ENCODE results near the gene PSMB3.

Gene PSMB3

GRCh38 chr17:38747463-38748148 is 4.9 kb upstream of the PSMB3 start:
- TF ChIP-seq ZBTB7A (IDR thresholded peaks at IDR 0.05; ENCODE audit: low read depth), result peak; percentile 96
- TF ChIP-seq YY1 (IDR thresholded peaks at IDR 0.05; ENCODE audit: low read depth), result peak; percentile 74
- TF ChIP-seq, protein P1, sequence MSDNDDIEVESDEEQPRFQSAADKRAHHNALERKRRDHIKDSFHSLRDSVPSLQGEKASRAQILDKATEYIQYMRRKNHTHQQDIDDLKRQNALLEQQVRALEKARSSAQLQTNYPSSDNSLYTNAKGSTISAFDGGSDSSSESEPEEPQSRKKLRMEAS (IDR thresholded peaks at IDR 0.05), result no peak

GRCh38 chr17:38748149-38748891 is 4.2 kb upstream of the PSMB3 start, which contains the start of gene PCGF2:
PCGF2 (minus strand) TSS chr17:38748336; CDS start chr17:38740402, 7,934 bp downstream.
- TF ChIP-seq, protein P1 (IDR thresholded peaks at IDR 0.05), result no peak
- no peak for TF ChIP-seq NFIC (IDR thresholded peaks at IDR 0.05)
- TF ChIP-seq, protein P2, sequence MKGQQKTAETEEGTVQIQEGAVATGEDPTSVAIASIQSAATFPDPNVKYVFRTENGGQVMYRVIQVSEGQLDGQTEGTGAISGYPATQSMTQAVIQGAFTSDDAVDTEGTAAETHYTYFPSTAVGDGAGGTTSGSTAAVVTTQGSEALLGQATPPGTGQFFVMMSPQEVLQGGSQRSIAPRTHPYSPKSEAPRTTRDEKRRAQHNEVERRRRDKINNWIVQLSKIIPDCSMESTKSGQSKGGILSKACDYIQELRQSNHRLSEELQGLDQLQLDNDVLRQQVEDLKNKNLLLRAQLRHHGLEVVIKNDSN (IDR thresholded peaks at IDR 0.05), result peak; percentile 94
- TF ChIP-seq ZBTB7A (IDR thresholded peaks at IDR 0.05; ENCODE audit: low read depth), result peak; percentile 55; the same call in 1 of the 2 replicates
- TF ChIP-seq YY1 (IDR thresholded peaks at IDR 0.05; ENCODE audit: low read depth), result 0 out of 2 replicates have a peak, but pooled peaks have one; percentile 5
- TF ChIP-seq TAF1 (IDR thresholded peaks at IDR 0.05; ENCODE audit: low read depth), result no peak; the same call in none of the 2 replicates
- TF ChIP-seq REST (IDR thresholded peaks at IDR 0.05; ENCODE audit: low read depth), result no peak

DNA sequence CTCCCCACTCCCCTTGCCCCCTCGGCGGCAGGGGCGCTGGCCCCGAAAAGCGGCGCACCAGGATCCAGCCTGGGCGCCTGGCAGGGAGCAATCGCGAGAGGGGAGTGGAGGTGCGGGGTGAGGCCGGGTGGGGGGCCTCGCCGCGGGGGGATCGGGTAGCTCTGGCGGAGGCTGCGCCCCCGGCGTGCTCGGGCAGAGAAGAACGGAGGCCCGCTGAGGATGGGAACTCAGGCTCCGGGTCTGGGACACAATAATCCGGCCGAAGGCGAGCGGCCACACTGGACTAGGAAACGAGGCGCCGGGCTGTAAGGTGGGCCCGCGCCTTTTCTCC is 3.7 kb upstream of the PSMB3 start:
- TF ChIP-seq EP300 (IDR thresholded peaks at IDR 0.05; ENCODE audit: borderline replicate concordance) (no peak), FOXM1 (IDR thresholded peaks at IDR 0.05; ENCODE audit: borderline replicate concordance, low read depth) (no peak), ZBTB7A (IDR thresholded peaks at IDR 0.05; ENCODE audit: low read depth) (peak; percentile 75), NFIC (IDR thresholded peaks at IDR 0.05) (no peak), YY1 (IDR thresholded peaks at IDR 0.05; ENCODE audit: low read depth) (0 out of 2 replicates have a peak, but pooled peaks have one; percentile 0), EGR1 (IDR thresholded peaks at IDR 0.05) (0 out of 2 replicates have a peak, but pooled peaks have one; percentile 21)
- TF ChIP-seq, protein P1 (IDR thresholded peaks at IDR 0.05), result no peak
- TF ChIP-seq, protein P2 (IDR thresholded peaks at IDR 0.05), result no peak

- peak; percentile 39 for TF ChIP-seq NFIC (IDR thresholded peaks at IDR 0.05)
- TF ChIP-seq EP300 (IDR thresholded peaks at IDR 0.05; ENCODE audit: borderline replicate concordance), result peak; percentile 44; the same call in 1 of the 2 replicates
- TF ChIP-seq, protein P2 (IDR thresholded peaks at IDR 0.05), result peak; percentile 81
- TF ChIP-seq YY1 (IDR thresholded peaks at IDR 0.05; ENCODE audit: low read depth), result peak; percentile 69
- TF ChIP-seq, protein P1 (IDR thresholded peaks at IDR 0.05), result no peak; the same call in none of the 2 replicates
- no peak for TF ChIP-seq RAD21 (IDR thresholded peaks at IDR 0.05; ENCODE audit: low read depth)
- TF ChIP-seq FOXM1 (IDR thresholded peaks at IDR 0.05; ENCODE audit: borderline replicate concordance, low read depth), result no peak
- no peak for TF ChIP-seq REST (IDR thresholded peaks at IDR 0.05; ENCODE audit: low read depth)
- TF ChIP-seq CREB1 (IDR thresholded peaks at IDR 0.05; ENCODE audit: low read depth), result no peak
- TF ChIP-seq TCF12 (IDR thresholded peaks at IDR 0.05; ENCODE audit: low read depth), result peak; percentile 54; the same call in 1 of the 2 replicates
- TF ChIP-seq TEAD4 (IDR thresholded peaks at IDR 0.05), result no peak
- TF ChIP-seq TAF1 (IDR thresholded peaks at IDR 0.05; ENCODE audit: low read depth), result peak; percentile 71; the same call in 1 of the 2 replicates
- peak; percentile 76 for TF ChIP-seq EGR1 (IDR thresholded peaks at IDR 0.05)
- no peak for TF ChIP-seq CEBPB (IDR thresholded peaks at IDR 0.05)
- TF ChIP-seq ZBTB7A (IDR thresholded peaks at IDR 0.05; ENCODE audit: low read depth), result peak; percentile 82
Observed at GRCh38 chr17:38749223-38750043, 3.1 kb upstream of the PSMB3 start.
